ENCODE measurements around the gene RNF14.

DNA sequence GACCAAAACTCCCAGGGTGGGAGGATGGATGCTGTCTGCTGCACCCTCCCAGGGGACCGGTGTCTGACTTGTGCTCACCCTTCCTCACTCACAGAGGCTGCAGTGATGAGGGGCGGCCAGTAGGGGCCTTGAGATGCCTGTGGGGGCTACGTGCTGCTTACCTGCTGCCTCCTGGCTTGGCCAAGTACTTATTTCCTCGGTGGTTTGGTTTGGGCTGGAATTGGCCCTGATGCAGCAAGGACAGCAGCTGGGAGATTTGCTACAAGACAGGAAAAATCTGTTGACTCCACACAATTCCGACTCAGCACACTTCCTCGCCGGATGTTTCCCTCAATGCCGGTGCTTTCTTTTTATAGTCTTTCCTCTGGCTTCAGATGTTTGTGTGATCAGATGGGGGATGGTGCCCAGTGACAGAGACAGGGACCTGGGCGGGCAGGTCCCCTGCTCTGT, 17.5 kb upstream of the RNF14 start:
- TF ChIP-seq ZNF10 (tag by site-specific recombination; IDR thresholded peaks at IDR 0.05) (no peak), ZNF24 (tag by site-specific recombination; IDR thresholded peaks at IDR 0.05) (no peak)

Data from HEK293 (cell line).